Measurements from ENCODE around the gene ACTL8. TPM values are rescaled to one million over a fixed set of nuclear protein-coding genes. Genes with fewer than 3 reads are reported as not detected.

Gene ACTL8
- total RNA-seq, 1 donor from 2014 or later, result not detected

DNA sequence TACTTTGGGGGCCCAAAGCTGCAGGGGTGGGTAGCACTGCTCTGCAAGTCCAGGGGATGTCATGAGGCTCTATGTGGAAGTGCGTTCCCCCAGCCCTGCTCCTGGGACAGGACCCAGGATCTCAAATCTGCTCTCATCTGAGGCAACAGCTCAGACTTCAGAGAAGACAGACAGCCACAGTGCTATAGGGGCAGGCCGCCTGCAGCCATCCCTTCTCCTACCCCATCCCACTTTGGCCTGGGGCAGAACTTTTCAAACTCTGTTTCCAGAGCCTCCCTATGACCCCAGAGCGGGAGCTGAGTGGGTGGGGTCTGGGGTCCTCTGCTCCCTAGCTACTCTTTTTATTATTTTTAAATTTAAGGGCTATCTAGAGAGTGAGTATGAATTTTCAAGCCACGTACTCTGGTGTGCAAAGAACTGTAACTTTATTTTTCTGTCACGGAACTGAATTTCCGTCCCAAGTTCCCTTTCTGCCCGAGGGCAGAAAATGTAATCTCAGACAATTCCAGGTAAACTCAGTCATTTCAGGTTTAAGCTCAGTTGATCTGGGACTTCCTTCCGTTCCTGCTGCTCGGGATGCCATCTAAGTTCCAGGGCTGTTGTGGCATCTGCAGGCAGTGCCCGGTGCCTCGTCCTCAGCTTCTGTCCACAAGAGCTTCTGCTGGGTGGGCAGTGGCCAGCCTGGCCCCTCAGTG lies 98.3 kb downstream of the ACTL8 start:
- Mint-ChIP-seq H3K27me3 (ENCODE audit: low read depth) (peaks cover 23% of the 10 kb centered on the region), H3K4me1 (ENCODE audit: low read depth) (no peaks in the 10 kb centered on the region), H3K4me3 (ENCODE audit: unreplicated experiment) (no peak overlapping the region), H3K27ac (ENCODE audit: unreplicated experiment) (no peak overlapping the region), H3K36me3 (ENCODE audit: low read depth) (no peaks in the 10 kb centered on the region), H3K9me3 (ENCODE audit: low read depth) (peaks cover 3% of the 10 kb centered on the region)
- TF ChIP-seq CTCF (IDR thresholded peaks at IDR 0.05), result no peak
- DNase-seq (ENCODE audit: low spot score), result no peak

DNA sequence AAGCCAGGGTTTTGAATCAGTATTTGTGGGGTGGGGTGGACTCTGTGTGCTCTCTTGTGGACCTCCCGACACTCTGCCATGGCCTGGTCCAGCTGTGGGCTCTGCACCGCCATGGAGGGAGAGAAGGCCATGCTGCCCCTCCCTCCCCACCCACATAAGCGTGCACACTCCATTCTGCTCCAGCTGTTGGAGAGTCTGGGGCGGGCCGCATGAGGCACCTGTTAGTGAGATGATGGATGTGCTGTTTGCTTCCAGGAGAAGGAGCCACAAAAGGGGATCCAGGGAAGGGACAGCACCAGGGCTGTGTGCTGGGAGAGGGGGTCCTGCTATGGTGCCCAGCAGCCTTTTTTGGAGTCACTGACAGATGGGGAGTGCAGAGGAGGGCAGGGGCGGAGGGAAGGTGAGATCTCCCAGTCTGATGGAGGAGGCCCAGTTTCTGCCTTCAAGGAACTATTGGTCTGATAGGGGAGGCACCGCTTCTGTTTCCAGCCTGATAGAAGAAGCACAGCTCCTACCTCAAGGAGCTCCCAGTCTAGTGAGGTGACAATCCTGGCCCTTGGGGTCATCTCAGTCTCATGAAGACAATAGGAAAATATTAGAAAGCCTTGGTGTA lies 101.5 kb downstream of the ACTL8 start:
- H3K4me3 Mint-ChIP-seq (ENCODE audit: unreplicated experiment), result no peak overlapping the region
- TF ChIP-seq CTCF (IDR thresholded peaks at IDR 0.05), result no peak
- no peaks in the 10 kb centered on the region for H3K4me1 Mint-ChIP-seq (ENCODE audit: low read depth)
- DNase-seq (ENCODE audit: low spot score), result no peak
- H3K9me3 Mint-ChIP-seq (ENCODE audit: low read depth), result no peaks in the 10 kb centered on the region
- no peak overlapping the region for H3K27ac Mint-ChIP-seq (ENCODE audit: unreplicated experiment)
- no peaks in the 10 kb centered on the region for H3K36me3 Mint-ChIP-seq (ENCODE audit: low read depth)
- peaks cover 22% of the 10 kb centered on the region for H3K27me3 Mint-ChIP-seq (ENCODE audit: low read depth)

DNA sequence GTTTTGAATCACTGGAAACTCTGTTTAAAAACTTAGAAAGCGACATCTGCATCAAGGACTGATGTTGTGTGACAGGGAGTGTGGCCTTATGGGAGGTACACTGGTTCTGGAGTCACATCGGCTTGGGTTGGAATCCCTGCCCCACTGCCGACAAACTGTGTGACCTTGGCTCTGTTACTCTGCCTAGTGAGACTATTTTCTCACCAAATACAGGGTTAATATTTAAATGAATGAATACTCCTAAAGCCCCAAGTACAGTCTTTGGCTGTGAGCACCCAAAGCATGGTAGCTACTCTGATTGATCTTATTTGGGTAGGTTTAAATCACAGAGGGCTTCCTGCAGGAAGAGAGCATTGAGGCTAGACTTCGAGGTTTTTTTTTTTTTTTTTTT lies 102.0 kb downstream of the ACTL8 start:
- Mint-ChIP-seq H3K27me3 (ENCODE audit: low read depth) (peaks cover 22% of the 10 kb centered on the region), H3K27ac (ENCODE audit: unreplicated experiment) (no peak overlapping the region), H3K4me3 (ENCODE audit: unreplicated experiment) (no peak overlapping the region)

DNA sequence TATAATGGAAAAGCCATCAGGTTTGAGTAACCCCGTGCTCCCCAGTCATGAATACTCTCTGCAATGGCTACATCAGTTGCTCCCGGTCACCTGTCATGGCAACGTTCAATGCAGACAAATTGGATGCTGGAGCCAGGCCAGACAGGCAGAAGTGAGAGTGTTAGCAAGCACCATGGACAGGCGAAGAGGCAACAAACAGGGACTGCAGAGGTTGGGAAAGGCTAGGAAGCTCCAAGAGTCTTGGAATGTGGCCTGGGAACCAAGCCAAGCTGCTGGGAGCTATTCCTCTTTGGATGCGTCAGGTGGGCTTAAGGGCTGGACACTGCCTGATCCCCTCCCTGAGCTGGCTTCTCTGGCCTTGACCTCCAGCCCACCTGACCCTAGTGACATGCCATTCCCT lies 102.9 kb downstream of the ACTL8 start:
- no peaks in the 10 kb centered on the region for H3K9me3 Mint-ChIP-seq (ENCODE audit: low read depth)
- no peak overlapping the region for H3K27ac Mint-ChIP-seq (ENCODE audit: unreplicated experiment)
- TF ChIP-seq CTCF (IDR thresholded peaks at IDR 0.05), result no peak
- no peak for DNase-seq (ENCODE audit: low spot score)
- no peak overlapping the region for H3K4me3 Mint-ChIP-seq (ENCODE audit: unreplicated experiment)
- H3K4me1 Mint-ChIP-seq (ENCODE audit: low read depth), result no peaks in the 10 kb centered on the region
- peaks cover 22% of the 10 kb centered on the region for H3K27me3 Mint-ChIP-seq (ENCODE audit: low read depth)
- no peaks in the 10 kb centered on the region for H3K36me3 Mint-ChIP-seq (ENCODE audit: low read depth)

More for the DNA sequence above, 102.0 kb downstream of the ACTL8 start:
- no peaks in the 10 kb centered on the region for H3K9me3 Mint-ChIP-seq (ENCODE audit: low read depth)
- H3K4me1 Mint-ChIP-seq (ENCODE audit: low read depth), result no peaks in the 10 kb centered on the region
- TF ChIP-seq CTCF (IDR thresholded peaks at IDR 0.05), result no peak
- no peak for DNase-seq (ENCODE audit: low spot score)
- no peaks in the 10 kb centered on the region for H3K36me3 Mint-ChIP-seq (ENCODE audit: low read depth)

- no peak for DNase-seq (ENCODE audit: low spot score)
- H3K36me3 Mint-ChIP-seq (ENCODE audit: low read depth), result no peaks in the 10 kb centered on the region
- peaks cover 14% of the 10 kb centered on the region for H3K27me3 Mint-ChIP-seq (ENCODE audit: low read depth)
- TF ChIP-seq CTCF (IDR thresholded peaks at IDR 0.05), result no peak
- no peak overlapping the region for H3K4me3 Mint-ChIP-seq (ENCODE audit: unreplicated experiment)
- H3K27ac Mint-ChIP-seq (ENCODE audit: unreplicated experiment), result no peak overlapping the region
- peaks cover under 1% of the 10 kb centered on the region for H3K4me1 Mint-ChIP-seq (ENCODE audit: low read depth)
- H3K9me3 Mint-ChIP-seq (ENCODE audit: low read depth), result no peaks in the 10 kb centered on the region
Measured at GRCh38 chr1:17860812-17861211, 105.7 kb downstream of the ACTL8 start.
